ENCODE data around the gene CSF3R. TPM values are rescaled to one million over a fixed set of nuclear protein-coding genes. Genes with fewer than 3 reads are reported as not detected.

The CSF3R gene
- total RNA-seq, 1 donor, result 153 TPM

DNA sequence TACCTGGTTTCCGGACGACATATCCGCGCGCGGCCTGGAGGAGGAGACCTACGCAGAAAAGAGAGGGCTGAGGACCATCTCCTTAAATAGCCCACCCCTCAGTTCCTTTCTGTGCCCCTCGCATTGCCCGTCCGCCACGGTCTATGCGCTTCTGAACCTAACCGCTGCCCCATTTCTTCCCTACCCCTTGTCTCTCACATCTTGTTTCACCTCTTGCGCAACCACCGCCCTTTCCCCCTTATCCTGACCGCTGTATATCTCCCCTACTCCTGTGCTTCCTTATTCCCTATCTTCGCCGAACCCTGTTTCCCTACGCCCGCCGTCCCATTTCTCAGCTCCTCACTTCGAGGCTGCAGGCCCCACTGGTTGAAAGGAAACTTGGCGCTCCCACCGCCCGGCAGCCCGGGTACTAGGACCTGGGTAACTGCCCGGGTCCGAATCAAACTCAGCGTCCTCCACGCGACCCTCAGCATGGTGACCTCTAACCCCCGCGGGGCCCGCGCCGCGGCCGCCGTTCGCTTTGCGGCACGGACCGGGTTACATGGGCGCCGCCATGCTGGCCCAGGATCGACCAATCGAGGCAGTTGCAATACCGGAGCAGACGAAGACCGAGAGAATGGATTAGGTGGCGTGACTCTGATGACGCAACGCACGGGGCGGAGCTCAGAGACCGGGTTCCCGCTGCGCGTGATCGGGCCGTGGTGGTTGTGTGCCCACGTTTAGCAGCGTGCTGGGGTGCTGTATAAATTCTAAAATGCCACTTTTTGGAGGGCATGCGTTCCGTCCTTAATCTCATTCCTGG, 18.7 kb downstream of the CSF3R start, which contains the start of gene MRPS15:
Gene MRPS15 (minus strand): TSS at position 582 of the 802 bp plus-strand sequence. CDS start 109 bp downstream, at position 473.
- H3K27me3 ChIP-seq (ENCODE audit: insufficient read depth, low read length), result no peaks in the 10 kb centered on the region
- peaks cover 23% of the 10 kb centered on the region for H3K4me1 ChIP-seq (ENCODE audit: insufficient read depth, low read length)
- peak within 1 kb of the TSS; percentile 96 for H3K4me3 ChIP-seq (ENCODE audit: low read length)
- no peaks in the 10 kb centered on the region for H3K9me3 ChIP-seq (ENCODE audit: low read depth, low read length)

- no peaks in the 10 kb centered on the region for H3K9me3 ChIP-seq (ENCODE audit: low read depth, low read length)
- no peaks in the 10 kb centered on the region for H3K27me3 ChIP-seq (ENCODE audit: insufficient read depth, low read length)
- H3K4me1 ChIP-seq (ENCODE audit: insufficient read depth, low read length), result peaks cover 28% of the 10 kb centered on the region
- peak overlapping the region; percentile 96 for H3K4me3 ChIP-seq (ENCODE audit: low read length)
These were observed 19.3 kb downstream of the CSF3R start for GRCh38 chr1:36463463-36463802.

- no peak overlapping the region for H3K4me3 ChIP-seq (ENCODE audit: low read length)
These were observed 23.8 kb downstream of the CSF3R start for GRCh38 chr1:36458910-36459309.

DNA sequence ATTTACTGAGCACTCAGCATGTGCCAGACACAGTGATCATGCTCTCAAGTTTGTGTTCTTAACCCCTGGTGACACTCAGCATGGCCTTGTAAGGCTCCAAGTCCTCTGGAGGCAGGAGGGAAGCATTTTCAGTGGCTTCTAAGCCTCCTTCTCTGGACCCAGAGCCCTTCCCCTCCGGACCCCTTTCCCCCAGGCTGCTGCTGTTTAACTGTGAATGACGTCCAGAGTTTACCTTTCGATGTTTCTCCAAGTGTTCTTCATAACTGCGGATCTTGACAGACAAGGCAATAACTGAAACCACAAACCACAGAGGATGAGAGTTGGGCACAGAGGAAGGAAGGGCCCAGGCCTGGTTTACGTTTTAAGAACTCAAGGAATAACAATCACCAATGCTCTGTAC, 25.0 kb downstream of the CSF3R start:
- Histone ChIP-seq H3K27me3 (ENCODE audit: insufficient read depth, low read length) (no peaks in the 10 kb centered on the region), H3K4me3 (ENCODE audit: low read length) (no peak overlapping the region), H3K4me1 (ENCODE audit: insufficient read depth, low read length) (peaks cover 30% of the 10 kb centered on the region), H3K9me3 (ENCODE audit: low read depth, low read length) (no peaks in the 10 kb centered on the region)

More at GRCh38 chr1:36458910-36459309, 23.8 kb downstream of the CSF3R start:
- Histone ChIP-seq H3K27me3 (ENCODE audit: insufficient read depth, low read length) (no peaks in the 10 kb centered on the region), H3K4me1 (ENCODE audit: insufficient read depth, low read length) (peaks cover 41% of the 10 kb centered on the region), H3K9me3 (ENCODE audit: low read depth, low read length) (no peaks in the 10 kb centered on the region)

DNA sequence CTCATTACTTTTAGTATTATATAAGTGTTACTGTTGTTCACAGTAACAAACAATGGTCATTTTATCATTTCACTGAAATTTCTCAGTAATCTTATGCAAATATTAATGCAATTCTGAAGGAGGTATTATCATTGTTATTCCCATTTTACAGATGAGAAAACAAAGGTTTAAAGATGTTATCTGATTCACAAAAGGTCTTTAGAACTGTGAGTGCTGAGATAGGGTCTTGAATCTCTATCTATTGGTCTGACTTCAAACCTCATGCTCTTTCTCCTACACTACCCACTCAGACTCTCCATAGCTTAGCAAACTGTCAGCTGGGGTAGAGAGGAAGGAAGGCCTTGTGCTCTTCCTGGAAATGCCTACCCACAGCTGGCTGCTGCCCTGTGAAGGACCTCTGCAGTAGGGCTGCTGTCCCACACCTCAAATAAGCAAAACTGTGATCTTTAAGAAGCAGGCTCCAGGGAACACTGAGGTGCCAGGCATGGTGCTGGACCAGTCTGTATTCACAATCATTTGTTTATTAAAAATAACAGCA, 26.3 kb downstream of the CSF3R start:
- Histone ChIP-seq H3K9me3 (ENCODE audit: low read depth, low read length) (no peaks in the 10 kb centered on the region), H3K4me1 (ENCODE audit: insufficient read depth, low read length) (peaks cover 30% of the 10 kb centered on the region), H3K27me3 (ENCODE audit: insufficient read depth, low read length) (no peaks in the 10 kb centered on the region), H3K4me3 (ENCODE audit: low read length) (no peak overlapping the region)

DNA sequence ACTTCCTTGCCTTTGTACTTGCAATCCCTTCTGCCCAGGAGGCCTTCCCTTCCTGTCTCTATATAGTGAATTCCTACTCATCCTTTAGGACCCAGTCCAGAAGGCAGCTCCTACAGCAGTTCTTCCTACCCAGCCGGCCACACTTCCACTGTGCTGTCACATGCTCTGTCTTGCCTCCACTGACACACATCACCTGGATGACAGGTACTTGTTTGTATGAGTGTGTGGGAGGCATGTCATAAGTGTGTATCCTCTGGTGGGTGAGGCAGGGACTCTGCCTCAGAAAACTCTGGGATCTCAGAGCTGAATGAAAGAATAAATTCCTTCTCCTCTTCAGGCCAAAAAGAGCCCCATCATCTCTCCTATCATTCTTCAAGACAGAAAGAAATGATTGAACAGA, 27.3 kb downstream of the CSF3R start:
- H3K27me3 ChIP-seq (ENCODE audit: insufficient read depth, low read length), result no peaks in the 10 kb centered on the region
- no peak overlapping the region for H3K4me3 ChIP-seq (ENCODE audit: low read length)
- no peaks in the 10 kb centered on the region for H3K9me3 ChIP-seq (ENCODE audit: low read depth, low read length)
- peaks cover 39% of the 10 kb centered on the region for H3K4me1 ChIP-seq (ENCODE audit: insufficient read depth, low read length)

DNA sequence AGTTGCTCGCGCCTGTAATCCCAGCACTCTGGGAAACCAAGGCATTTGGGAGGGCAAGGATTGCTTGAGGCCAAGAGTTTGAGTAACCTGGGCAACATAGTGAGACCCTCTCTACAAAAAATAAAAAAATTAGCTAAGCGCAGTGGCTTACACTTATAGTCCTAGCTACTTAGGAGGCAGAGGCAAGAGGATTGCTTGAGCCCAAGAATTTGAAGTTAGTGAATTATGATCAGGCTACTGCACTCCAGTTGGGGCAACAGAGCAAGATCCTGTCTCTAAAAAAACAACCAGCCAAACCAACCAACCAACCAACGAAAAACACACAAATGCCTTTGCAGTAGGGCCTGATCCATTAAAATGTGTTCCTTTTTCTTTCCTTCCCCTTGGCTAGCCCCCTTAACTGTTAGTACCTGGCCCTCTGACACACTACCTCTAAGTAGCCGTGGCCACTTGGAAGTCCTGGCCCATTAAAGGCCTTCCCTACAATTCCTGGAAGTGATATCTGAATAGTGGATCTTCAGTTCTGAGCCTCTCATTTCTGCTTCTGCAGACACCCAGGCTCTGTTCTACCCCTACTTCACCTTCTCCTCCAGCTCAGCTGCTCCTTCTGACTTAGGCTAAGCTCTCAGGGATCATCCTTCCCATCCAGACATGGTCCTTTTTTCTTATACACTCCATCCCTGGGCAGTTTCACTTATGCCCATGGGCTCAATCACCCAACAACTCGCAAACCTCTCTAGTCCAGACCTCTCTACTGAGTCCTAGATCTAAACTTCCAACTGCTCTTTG, 28.9 kb downstream of the CSF3R start:
- Histone ChIP-seq H3K4me3 (ENCODE audit: low read length) (no peak overlapping the region), H3K4me1 (ENCODE audit: insufficient read depth, low read length) (peaks cover 36% of the 10 kb centered on the region), H3K27me3 (ENCODE audit: insufficient read depth, low read length) (no peaks in the 10 kb centered on the region), H3K9me3 (ENCODE audit: low read depth, low read length) (no peaks in the 10 kb centered on the region)

DNA sequence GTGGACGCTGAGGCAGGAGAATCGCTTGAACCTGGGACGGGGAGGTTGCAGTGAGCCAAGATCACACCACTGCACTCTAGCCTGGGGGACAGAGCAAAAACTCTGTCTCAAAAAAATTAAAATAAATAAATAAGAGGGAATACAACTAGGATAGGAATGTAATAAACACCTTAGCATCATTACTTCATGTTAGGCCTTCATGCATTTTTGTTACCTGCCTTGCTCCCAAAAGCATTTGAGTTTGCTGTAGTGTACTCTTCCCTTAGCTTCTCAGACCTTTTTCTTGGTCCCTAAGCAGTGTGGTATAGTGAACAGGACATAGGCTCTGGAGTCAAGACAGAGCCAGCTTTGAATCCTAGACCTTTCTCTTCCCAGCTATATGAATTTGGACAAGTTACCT, 29.7 kb downstream of the CSF3R start:
- no peaks in the 10 kb centered on the region for H3K27me3 ChIP-seq (ENCODE audit: insufficient read depth, low read length)
- peaks cover 28% of the 10 kb centered on the region for H3K4me1 ChIP-seq (ENCODE audit: insufficient read depth, low read length)
- H3K9me3 ChIP-seq (ENCODE audit: low read depth, low read length), result no peaks in the 10 kb centered on the region
- no peak overlapping the region for H3K4me3 ChIP-seq (ENCODE audit: low read length)

DNA sequence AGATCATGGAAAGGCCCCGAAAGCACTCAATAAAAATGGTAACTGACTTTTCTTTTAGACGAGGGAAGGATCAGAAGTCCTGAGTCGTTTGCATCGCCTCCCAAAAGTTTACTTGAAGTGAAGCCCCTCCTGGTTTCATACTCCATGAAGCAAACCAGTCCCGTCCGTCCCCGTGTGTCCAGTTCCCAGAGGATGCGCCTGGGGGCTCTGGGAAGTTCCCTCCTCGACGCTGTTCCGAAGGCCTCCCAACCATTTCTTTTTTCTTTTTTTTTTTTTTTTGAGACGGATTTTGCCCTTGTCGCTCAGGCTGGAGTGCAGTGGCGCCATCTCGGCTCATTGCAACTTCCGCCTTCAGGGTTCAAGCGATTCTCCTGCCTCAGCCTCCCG, 31.8 kb downstream of the CSF3R start:
- Histone ChIP-seq H3K4me1 (ENCODE audit: insufficient read depth, low read length) (peaks cover 25% of the 10 kb centered on the region), H3K9me3 (ENCODE audit: low read depth, low read length) (no peaks in the 10 kb centered on the region), H3K27me3 (ENCODE audit: insufficient read depth, low read length) (no peaks in the 10 kb centered on the region), H3K4me3 (ENCODE audit: low read length) (peak overlapping the region; percentile 62)

DNA sequence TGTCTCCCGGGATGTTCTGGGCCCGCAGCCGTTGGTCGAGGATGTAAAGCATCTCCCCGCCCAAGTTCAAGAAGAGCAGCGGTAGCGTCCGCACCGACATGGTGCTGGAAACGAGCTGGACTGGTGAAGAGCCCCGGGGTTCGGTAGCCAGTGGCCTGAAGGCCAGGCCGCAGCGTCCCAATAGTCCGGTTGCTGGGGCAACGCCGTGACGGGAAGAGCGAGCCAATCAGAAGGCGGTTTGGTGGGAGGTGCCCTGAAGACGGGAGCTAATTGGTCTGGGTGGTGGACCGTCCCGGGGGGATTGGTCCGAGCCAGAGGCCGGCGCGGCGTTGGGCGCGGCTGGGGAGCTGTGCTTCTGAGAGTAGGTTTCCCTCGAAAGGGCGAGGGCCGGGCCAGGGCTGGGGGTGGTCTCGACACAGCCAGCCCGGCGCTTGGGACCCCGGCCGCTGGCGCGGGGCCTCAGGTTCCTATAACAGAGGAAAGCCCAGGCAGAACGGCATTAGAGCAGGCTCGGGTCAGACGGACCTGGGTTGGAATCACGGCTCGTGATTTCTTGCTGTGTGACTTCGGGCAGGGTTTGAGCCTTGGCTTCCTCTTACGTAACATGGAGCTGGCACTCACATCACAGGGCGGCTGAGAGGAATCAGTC, 32.3 kb downstream of the CSF3R start, which contains the start of gene OSCP1:
Gene OSCP1 (minus strand): TSS at position 182 of the 649 bp plus-strand sequence. CDS start 82 bp downstream, at position 100.
- Histone ChIP-seq H3K9me3 (ENCODE audit: low read depth, low read length) (no peaks in the 10 kb centered on the region), H3K4me3 (ENCODE audit: low read length) (peak within 1 kb of the TSS; percentile 62), H3K4me1 (ENCODE audit: insufficient read depth, low read length) (peaks cover 25% of the 10 kb centered on the region), H3K27me3 (ENCODE audit: insufficient read depth, low read length) (no peaks in the 10 kb centered on the region)

- Histone ChIP-seq H3K27me3 (ENCODE audit: insufficient read depth, low read length) (no peaks in the 10 kb centered on the region), H3K4me1 (ENCODE audit: insufficient read depth, low read length) (peaks cover 25% of the 10 kb centered on the region), H3K9me3 (ENCODE audit: low read depth, low read length) (no peaks in the 10 kb centered on the region), H3K4me3 (ENCODE audit: low read length) (no peak overlapping the region)
These were observed 34.1 kb downstream of the CSF3R start for GRCh38 chr1:36448530-36449056.

DNA sequence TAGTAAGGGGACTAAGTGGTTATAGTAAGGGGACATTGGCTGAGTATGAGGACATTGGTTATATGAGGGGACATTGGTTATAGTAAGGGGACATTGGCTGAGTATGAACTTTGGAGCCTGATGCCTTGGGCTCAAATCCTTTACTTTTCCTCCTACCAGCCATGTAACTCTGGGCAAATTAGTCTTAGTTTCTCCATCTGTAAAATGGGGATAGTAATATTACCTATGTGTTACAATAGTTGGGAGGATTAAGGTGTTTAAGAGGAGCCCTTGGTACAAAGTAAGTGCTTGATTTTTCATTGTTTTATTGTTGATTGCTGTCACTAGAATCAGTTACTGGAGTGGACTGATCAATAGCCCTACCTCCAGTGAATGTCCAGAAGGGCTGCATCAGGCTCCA, 35.3 kb downstream of the CSF3R start:
- H3K27me3 ChIP-seq (ENCODE audit: insufficient read depth, low read length), result no peaks in the 10 kb centered on the region
- H3K9me3 ChIP-seq (ENCODE audit: low read depth, low read length), result no peaks in the 10 kb centered on the region
- H3K4me1 ChIP-seq (ENCODE audit: insufficient read depth, low read length), result peaks cover 25% of the 10 kb centered on the region
- H3K4me3 ChIP-seq (ENCODE audit: low read length), result no peak overlapping the region

- H3K27me3 ChIP-seq (ENCODE audit: insufficient read depth, low read length), result no peaks in the 10 kb centered on the region
- no peak overlapping the region for H3K4me3 ChIP-seq (ENCODE audit: low read length)
- H3K9me3 ChIP-seq (ENCODE audit: low read depth, low read length), result no peaks in the 10 kb centered on the region
- peaks cover 25% of the 10 kb centered on the region for H3K4me1 ChIP-seq (ENCODE audit: insufficient read depth, low read length)
These were observed 36.0 kb downstream of the CSF3R start for GRCh38 chr1:36446746-36447145.

- no peak overlapping the region for H3K4me3 ChIP-seq (ENCODE audit: low read length)
- H3K4me1 ChIP-seq (ENCODE audit: insufficient read depth, low read length), result peaks cover 24% of the 10 kb centered on the region
- no peaks in the 10 kb centered on the region for H3K27me3 ChIP-seq (ENCODE audit: insufficient read depth, low read length)
- H3K9me3 ChIP-seq (ENCODE audit: low read depth, low read length), result no peaks in the 10 kb centered on the region
These were observed 36.4 kb downstream of the CSF3R start for GRCh38 chr1:36446271-36446670.

DNA sequence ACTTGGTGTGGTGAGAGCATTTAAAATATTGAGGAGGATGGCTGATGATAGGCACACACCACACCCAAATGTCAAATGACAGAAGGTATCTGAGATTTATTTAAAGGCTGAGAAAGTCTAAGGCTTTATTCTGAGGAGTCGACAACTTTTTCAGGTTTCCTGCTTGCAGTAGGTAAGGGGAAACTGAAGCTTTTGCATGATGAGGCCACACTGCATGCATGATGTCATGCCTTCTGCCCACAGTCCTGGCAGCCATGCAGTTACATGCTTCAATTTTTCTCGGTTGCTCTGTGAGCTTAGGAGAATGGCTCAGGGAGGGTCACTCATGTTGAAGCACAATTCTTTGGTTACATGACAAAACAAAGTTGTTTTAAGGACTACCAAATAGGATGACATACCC, 39.4 kb downstream of the CSF3R start:
- Histone ChIP-seq H3K9me3 (ENCODE audit: low read depth, low read length) (no peaks in the 10 kb centered on the region), H3K4me1 (ENCODE audit: insufficient read depth, low read length) (peaks cover 12% of the 10 kb centered on the region), H3K4me3 (ENCODE audit: low read length) (no peak overlapping the region), H3K27me3 (ENCODE audit: insufficient read depth, low read length) (no peaks in the 10 kb centered on the region)

Data from mononuclear cell (primary cell).